Upper lobe of left lung (tissue), 6 donors: ENCODE data around the gene MVB12B. TPM values are rescaled to one million over a fixed set of nuclear protein-coding genes. Genes with fewer than 3 reads are reported as not detected.

Experiments used
- ATAC-seq, 2 donors: fragments of 200-7000 bp; cut with Tn5 transposase; one replicate each; pipeline ENCODE4 v1.9.1; 2022; ENCODE audit warnings: mild to moderate bottlenecking in 2 of 2, moderate library complexity in 2 of 2; ENCODE audit not compliant: low FRiP score in 2 of 2
- DNase-seq, 2 donors: peaks; one replicate each; pipeline ENCODE4 v3.0.0-alpha.2; 2019 to 2020
- H3K27ac ChIP-seq, 4 donors: fragments of 200-600 bp; sonication (generic); one replicate each; pipeline ENCODE4 v1.5.1; 2016 to 2019
- H3K27me3 ChIP-seq, 4 donors: fragments of 200-600 bp; sonication (generic); one replicate each; pipeline ENCODE4 v1.5.1; 2017 to 2019
- H3K36me3 ChIP-seq, 4 donors: fragments of 200-600 bp; sonication (generic); one replicate each; pipeline ENCODE4 v1.5.1; 2016 to 2019
- H3K4me1 ChIP-seq, 4 donors: fragments of 200-600 bp; sonication (generic); one replicate each; pipeline ENCODE4 v1.5.1; 2018 to 2019
- H3K4me3 ChIP-seq, 4 donors: fragments of 200-600 bp; sonication (generic); one replicate each; pipeline ENCODE4 v1.5.1; 2017 to 2019; ENCODE audit warnings: mild to moderate bottlenecking in 2 of 4, moderate library complexity in 1 of 4
- H3K9me3 ChIP-seq, 4 donors: fragments of 200-600 bp; sonication (generic); one replicate each; pipeline ENCODE4 v1.5.1; 2018 to 2019
- EP300 ChIP-seq, 4 donors: sonication (generic); formaldehyde crosslinking; IDR thresholded peaks; one replicate each; pipeline ENCODE4 v1.5.1; 2017; ENCODE audit warnings: antibody characterized with exemption in 4 of 4, control low read depth in 2 of 4
- POLR2A ChIP-seq, 4 donors: fragments of 450-650 bp; IDR thresholded peaks; one replicate each; pipeline ENCODE4 v1.5.1; 2016 to 2017; ENCODE audit warnings: antibody characterized with exemption in 4 of 4, mild to moderate bottlenecking in 2 of 4
- POLR2AphosphoS5 ChIP-seq, 2 donors: sonication (generic); formaldehyde crosslinking; IDR thresholded peaks; one replicate each; pipeline ENCODE4 v1.5.1; 2017; ENCODE audit warnings: antibody characterized with exemption in 2 of 2
- WGBS, 2 donors: methylation state at CpG; one replicate each; pipeline ENCODE4 v1.1.5; 2017 to 2018; 5-methylcytosine and 5-hydroxymethylcytosine counted together
- total RNA-seq, 6 donors: library from RNA; depleted of rRNA in 4 of 6; stranded (reverse); fragments of >200 nt in 4 of 6; gene quantifications; one replicate each; pipeline versions ENCODE4 v1.1.0 to v1.2.1, GENCODE V29; 2016 to 2021
- TF ChIP-seq, protein P1 (sequence below), 6 experiments: fragments of 450-650 bp in 4 of 6; fragments of 200-600 bp in 2 of 6; sonication (generic) in 2 of 6; IDR thresholded peaks; one replicate each; pipeline ENCODE4 v1.5.1; 2016 to 2019; ENCODE audit warnings: antibody characterized with exemption in 6 of 6
- donor health status: DM: no; HTN: no; CAD: no; lungs with moderate emphysema.
- donor health status: DM: no; HTN: yes; CAD: no; lungs with severe emphysema.

The MVB12B gene
- total RNA-seq, 6 donors from 2014 or later: 36.7 to 60.7 (median 41.0) TPM

GRCh38 chr9:126413391-126414068 is 86.9 kb downstream of the MVB12B start:
- peaks cover 0 to 34% (median 2%) of the 10 kb centered on the region in 4 donors for H3K36me3 ChIP-seq
- no peak overlapping the region for H3K4me3 ChIP-seq
- TF ChIP-seq, protein P1, sequence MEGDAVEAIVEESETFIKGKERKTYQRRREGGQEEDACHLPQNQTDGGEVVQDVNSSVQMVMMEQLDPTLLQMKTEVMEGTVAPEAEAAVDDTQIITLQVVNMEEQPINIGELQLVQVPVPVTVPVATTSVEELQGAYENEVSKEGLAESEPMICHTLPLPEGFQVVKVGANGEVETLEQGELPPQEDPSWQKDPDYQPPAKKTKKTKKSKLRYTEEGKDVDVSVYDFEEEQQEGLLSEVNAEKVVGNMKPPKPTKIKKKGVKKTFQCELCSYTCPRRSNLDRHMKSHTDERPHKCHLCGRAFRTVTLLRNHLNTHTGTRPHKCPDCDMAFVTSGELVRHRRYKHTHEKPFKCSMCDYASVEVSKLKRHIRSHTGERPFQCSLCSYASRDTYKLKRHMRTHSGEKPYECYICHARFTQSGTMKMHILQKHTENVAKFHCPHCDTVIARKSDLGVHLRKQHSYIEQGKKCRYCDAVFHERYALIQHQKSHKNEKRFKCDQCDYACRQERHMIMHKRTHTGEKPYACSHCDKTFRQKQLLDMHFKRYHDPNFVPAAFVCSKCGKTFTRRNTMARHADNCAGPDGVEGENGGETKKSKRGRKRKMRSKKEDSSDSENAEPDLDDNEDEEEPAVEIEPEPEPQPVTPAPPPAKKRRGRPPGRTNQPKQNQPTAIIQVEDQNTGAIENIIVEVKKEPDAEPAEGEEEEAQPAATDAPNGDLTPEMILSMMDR (IDR thresholded peaks at IDR 0.05): no peak
- TF ChIP-seq EP300 (IDR thresholded peaks at IDR 0.05) (no peak), POLR2A (IDR thresholded peaks at IDR 0.05) (no peak), POLR2AphosphoS5 (IDR thresholded peaks at IDR 0.05) (no peak)
- ATAC-seq (no peak), DNase-seq (no peak)
- H3K27ac ChIP-seq: no peak overlapping the region
- no peaks in the 10 kb centered on the region for H3K27me3 ChIP-seq
- 74 to 92% methylated on average over 7 of the region's 7 CpGs for WGBS, 2 donors
- no peaks in the 10 kb centered on the region for H3K9me3 ChIP-seq
- H3K4me1 ChIP-seq: no peaks in the 10 kb centered on the region

- peaks cover 0 to 13% (median 0%) of the 10 kb centered on the region in 4 donors for H3K4me1 ChIP-seq
- DNase-seq (no peak), ATAC-seq (no peak)
- 89 to 94% methylated on average over 13 to 16 of the region's 16 CpGs for WGBS, 2 donors
- H3K9me3 ChIP-seq: no peaks in the 10 kb centered on the region
- no peak overlapping the region for H3K27ac ChIP-seq
- no peak overlapping the region for H3K4me3 ChIP-seq
- no peaks in the 10 kb centered on the region for H3K27me3 ChIP-seq
- H3K36me3 ChIP-seq: peaks cover 0 to 29% (median 2%) of the 10 kb centered on the region in 4 donors
- TF ChIP-seq, protein P1 (IDR thresholded peaks at IDR 0.05): no peak
- no peak for TF ChIP-seq POLR2AphosphoS5 (IDR thresholded peaks at IDR 0.05)
- no peak for TF ChIP-seq POLR2A (IDR thresholded peaks at IDR 0.05)
- no peak for TF ChIP-seq EP300 (IDR thresholded peaks at IDR 0.05)
Measured at GRCh38 chr9:126415741-126416370, 89.2 kb downstream of the MVB12B start.

DNA sequence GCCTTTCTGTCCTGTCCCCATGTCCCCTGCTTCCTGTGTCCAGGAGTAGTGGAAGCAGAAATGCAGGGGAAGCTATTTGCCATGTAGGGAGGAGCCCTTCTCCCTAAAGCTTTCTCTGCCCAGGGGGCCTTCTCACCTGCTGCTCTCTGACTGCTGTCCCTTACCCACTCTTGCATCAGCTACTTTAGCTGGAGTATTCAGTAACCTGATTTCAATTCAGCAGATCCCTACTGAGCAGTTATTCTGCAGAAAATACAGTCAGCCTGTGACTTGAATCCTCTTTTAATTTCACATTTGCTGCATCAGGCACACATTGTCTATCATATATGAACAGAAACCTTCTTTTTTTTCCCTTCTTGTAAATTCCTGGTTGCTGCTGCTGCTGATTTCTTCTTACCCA is 90.4 kb downstream of the MVB12B start:
- DNase-seq (no peak), ATAC-seq (no peak)
- Histone ChIP-seq H3K4me1 (peaks cover 0 to 19% (median 0%) of the 10 kb centered on the region in 4 donors), H3K9me3 (no peaks in the 10 kb centered on the region), H3K4me3 (no peak overlapping the region), H3K36me3 (peaks cover 0 to 35% (median 10%) of the 10 kb centered on the region in 4 donors), H3K27me3 (no peaks in the 10 kb centered on the region), H3K27ac (no peak overlapping the region)
- TF ChIP-seq, protein P1 (IDR thresholded peaks at IDR 0.05): no peak
- TF ChIP-seq EP300 (IDR thresholded peaks at IDR 0.05) (no peak), POLR2AphosphoS5 (IDR thresholded peaks at IDR 0.05) (no peak), POLR2A (IDR thresholded peaks at IDR 0.05) (no peak)

DNA sequence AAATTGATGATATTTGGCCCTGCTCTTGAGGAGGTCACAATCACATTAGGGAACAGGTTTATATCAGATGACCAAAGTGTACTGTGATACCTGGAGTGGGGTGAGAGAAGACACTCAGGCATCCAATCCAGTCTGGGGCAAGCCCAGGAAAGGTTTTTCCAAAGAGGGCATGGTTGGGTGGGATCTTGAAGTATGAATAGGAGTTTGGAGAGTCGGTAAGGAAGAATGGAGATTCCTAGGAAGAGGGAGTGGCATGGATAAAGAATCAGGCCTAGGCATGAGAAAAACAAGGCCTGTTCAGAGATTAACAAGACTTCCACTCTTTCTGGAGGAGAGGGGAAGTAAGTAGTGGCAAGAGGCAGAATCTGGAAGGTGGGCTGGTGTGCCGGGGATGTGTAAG is 91.1 kb downstream of the MVB12B start:
- no peak overlapping the region for H3K27ac ChIP-seq
- WGBS, 2 donors: 95 to 100% methylated on average over 2 of the region's 2 CpGs
- TF ChIP-seq EP300 (IDR thresholded peaks at IDR 0.05) (no peak), POLR2AphosphoS5 (IDR thresholded peaks at IDR 0.05) (no peak)
- TF ChIP-seq, protein P1 (IDR thresholded peaks at IDR 0.05): no peak
- ATAC-seq (no peak), DNase-seq (no peak)
- no peak overlapping the region for H3K4me3 ChIP-seq
- no peaks in the 10 kb centered on the region for H3K27me3 ChIP-seq
- H3K9me3 ChIP-seq: no peaks in the 10 kb centered on the region
- H3K4me1 ChIP-seq: peaks cover 0 to 19% (median 0%) of the 10 kb centered on the region in 4 donors
- H3K36me3 ChIP-seq: peaks cover 4 to 42% (median 16%) of the 10 kb centered on the region in 4 donors
